GM12878 (cell line): ENCODE data around the gene MYCBP2. TPM values are rescaled to one million over a fixed set of nuclear protein-coding genes. Genes with fewer than 3 reads are reported as not detected.

Experiments used
- BCL3 ChIP-seq: IDR thresholded peaks from 2 replicates; pipeline ENCODE4 v1.6.1; 2011; ENCODE audit warnings: borderline replicate concordance, low read depth, mild to moderate bottlenecking, moderate library complexity, low read length; ENCODE audit not compliant: insufficient read depth, poor library complexity, severe bottlenecking
- BRCA1 ChIP-seq: IDR thresholded peaks from 2 replicates; pipeline ENCODE4 v1.6.1; 2011; ENCODE audit warnings: low read depth, low read length, improper control_type of control experiment
- CBFB ChIP-seq: IDR thresholded peaks from 2 replicates; pipeline ENCODE4 v1.6.1; 2016; ENCODE audit warnings: antibody characterized with exemption, low read depth
- CREB1 ChIP-seq: IDR thresholded peaks from 2 replicates; pipeline ENCODE4 v1.6.1; 2012; ENCODE audit warnings: low read depth, mild to moderate bottlenecking, inconsistent platforms
- EGR1 ChIP-seq, 2 experiments: IDR thresholded peaks; 1 replicate in 1 of 2; 2 replicates in 1 of 2; pipeline ENCODE4 v1.6.1; 2011 to 2012; ENCODE audit warnings: low read depth in 2 of 2, low read length in 2 of 2, borderline replicate concordance in 1 of 2, mild to moderate bottlenecking in 1 of 2, moderate library complexity in 1 of 2
- FOXK2 ChIP-seq: fragments of 450-650 bp; IDR thresholded peaks from 2 replicates; pipeline ENCODE4 v1.6.1; 2017; ENCODE audit warnings: mild to moderate bottlenecking, moderate library complexity
- HCFC1 ChIP-seq: fragments of 150-350 bp; IDR thresholded peaks from 2 replicates; pipeline ENCODE4 v1.6.1; 2014; ENCODE audit warnings: low read length
- JUND ChIP-seq: IDR thresholded peaks from 2 replicates; pipeline ENCODE4 v1.6.1; 2012; ENCODE audit warnings: low read depth, mild to moderate bottlenecking, low read length, improper control_type of control experiment, moderate library complexity
- MEF2B ChIP-seq: fragments of 450-650 bp; IDR thresholded peaks from 2 replicates; pipeline ENCODE4 v1.6.1; 2018; ENCODE audit warnings: mild to moderate bottlenecking, moderate library complexity; ENCODE audit not compliant: partially characterized antibody, poor library complexity, severe bottlenecking
- MYB ChIP-seq: fragments of 150-350 bp; IDR thresholded peaks from 2 replicates; pipeline ENCODE4 v1.6.1; 2014; ENCODE audit warnings: mild to moderate bottlenecking, low read depth, low read length, borderline replicate concordance
- NFYA ChIP-seq: IDR thresholded peaks from 2 replicates; pipeline ENCODE4 v1.6.1; 2011; ENCODE audit warnings: low read depth, mild to moderate bottlenecking, low read length, improper control_type of control experiment, borderline replicate concordance
- RUNX3 ChIP-seq: IDR thresholded peaks from 2 replicates; pipeline ENCODE4 v1.6.1; 2012; ENCODE audit warnings: low read length, inconsistent platforms
- SRF ChIP-seq, 2 experiments: IDR thresholded peaks; 2 replicates each; pipeline ENCODE4 v1.6.1; 2011; ENCODE audit warnings: low read depth in 2 of 2, low read length in 2 of 2, mild to moderate bottlenecking in 1 of 2, moderate library complexity in 1 of 2
- STAT1 ChIP-seq: fragments of 450-650 bp; conservative IDR thresholded peaks from 2 replicates; pipeline ENCODE4 v1.6.1; 2014; ENCODE audit warnings: antibody characterized with exemption, mild to moderate bottlenecking
- STAT3 ChIP-seq: IDR thresholded peaks from 2 replicates; pipeline ENCODE4 v1.6.1; 2011; ENCODE audit warnings: low read depth, low read length, improper control_type of control experiment
- TCF12 ChIP-seq: IDR thresholded peaks from 2 replicates; pipeline ENCODE4 v1.6.1; 2011; ENCODE audit warnings: low read depth, mild to moderate bottlenecking, low read length
- TCF3 ChIP-seq: IDR thresholded peaks from 2 replicates; pipeline ENCODE4 v1.6.1; 2012; ENCODE audit warnings: low read depth, mild to moderate bottlenecking, low read length, borderline replicate concordance; ENCODE audit not compliant: insufficient read depth
- ZNF207 ChIP-seq: fragments of 450-650 bp; IDR thresholded peaks from 2 replicates; pipeline ENCODE4 v1.6.1; 2014; ENCODE audit warnings: antibody characterized with exemption, mild to moderate bottlenecking, borderline replicate concordance
- ZNF24 ChIP-seq: fragments of 450-650 bp; IDR thresholded peaks from 2 replicates; pipeline ENCODE4 v1.6.1; 2017; ENCODE audit warnings: antibody characterized with exemption, mild to moderate bottlenecking
- polyA plus RNA-seq, 11 experiments: library from polyadenylated mRNA; depleted of rRNA in 4 of 11; unstranded in 6 of 11; stranded (reverse) in 5 of 11; fragments of >200 nt; fragmentation: Nextera tagmentation in 4 of 11; fragmentation: Illumina TruSeq in 1 of 11; extraction: Ambion mirVana in 4 of 11; extraction: Trizol in 1 of 11; gene quantifications; 1 replicate in 1 of 11; 2 replicates in 10 of 11; pipeline versions ENCODE4 v1.2.1 to v1.2.3, GENCODE V29; 2011 to 2016; ENCODE audit warnings: inconsistent platforms in 2 of 11, missing spikeins in 2 of 11, low read depth in 1 of 11
- total RNA-seq, 4 experiments: library from RNA; depleted of rRNA in 3 of 4; stranded (reverse); fragments of >200 nt in 3 of 4; fragmentation: Illumina TruSeq in 1 of 4; extraction: Trizol in 1 of 4; gene quantifications; 2 replicates each; pipeline versions ENCODE4 v1.2.1 to v1.2.3, GENCODE V29; 2013 to 2021
- TF ChIP-seq, protein P1 (sequence below): fragments of 450-650 bp; IDR thresholded peaks from 2 replicates; pipeline ENCODE4 v1.6.1; 2017; ENCODE audit warnings: borderline replicate concordance
- TF ChIP-seq, protein P2 (sequence below): fragments of 150-350 bp; IDR thresholded peaks from 2 replicates; pipeline ENCODE4 v1.6.1; 2016; ENCODE audit warnings: low read depth, low read length
- TF ChIP-seq, protein P3 (sequence below): fragments of 450-650 bp; IDR thresholded peaks from 2 replicates; pipeline ENCODE4 v1.6.1; 2016; ENCODE audit warnings: mild to moderate bottlenecking

The MYCBP2 gene
- total and polyA plus RNA-seq, 10 of the 15 experiments (the other 5 are each of a cell fraction or from before 2014, with no cell fraction given), result 51.9 to 152 (median 98.2) TPM

DNA sequence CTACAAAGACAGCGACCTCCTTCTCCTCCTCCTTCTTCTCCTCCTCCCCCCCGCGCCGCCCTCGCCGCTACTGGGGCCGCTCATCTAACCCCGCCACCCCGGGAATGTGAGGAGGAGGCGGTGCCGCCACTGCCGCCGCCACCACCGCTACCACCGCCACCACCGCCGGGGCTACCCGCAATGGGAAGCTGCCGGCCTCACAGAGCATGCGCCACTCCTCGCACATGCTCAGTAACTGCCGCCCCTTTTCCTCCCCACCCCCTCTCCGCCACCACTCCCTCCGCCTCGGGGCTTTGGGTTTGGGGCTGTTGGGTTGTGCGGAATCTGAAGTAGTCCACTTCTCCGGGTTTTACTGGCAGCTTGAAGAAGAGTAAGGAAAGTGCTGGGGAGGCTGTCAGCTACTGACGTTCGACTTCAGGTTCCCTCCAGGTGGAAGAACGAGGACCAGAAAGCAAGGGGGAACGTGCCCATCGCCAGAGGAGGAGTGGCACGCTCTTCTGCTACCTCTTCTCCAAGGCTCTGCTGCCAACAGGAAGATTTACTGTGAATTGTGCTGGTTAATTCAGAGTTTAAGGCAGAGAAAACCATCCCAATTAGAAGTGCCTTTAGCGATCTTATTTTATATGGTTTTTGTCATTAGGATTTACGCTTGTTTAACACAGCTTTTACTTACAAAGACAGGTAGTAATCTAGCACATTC is at the start of gene MYCBP2 (continued):
- TF ChIP-seq SRF (IDR thresholded peaks at IDR 0.05; ENCODE audit: low read depth in 2 of 2, low read length in 2 of 2), result 0 out of 4 replicates have a peak, but pooled peaks of 1 of the 2 experiments have one; percentile 61
- TF ChIP-seq, protein P1, sequence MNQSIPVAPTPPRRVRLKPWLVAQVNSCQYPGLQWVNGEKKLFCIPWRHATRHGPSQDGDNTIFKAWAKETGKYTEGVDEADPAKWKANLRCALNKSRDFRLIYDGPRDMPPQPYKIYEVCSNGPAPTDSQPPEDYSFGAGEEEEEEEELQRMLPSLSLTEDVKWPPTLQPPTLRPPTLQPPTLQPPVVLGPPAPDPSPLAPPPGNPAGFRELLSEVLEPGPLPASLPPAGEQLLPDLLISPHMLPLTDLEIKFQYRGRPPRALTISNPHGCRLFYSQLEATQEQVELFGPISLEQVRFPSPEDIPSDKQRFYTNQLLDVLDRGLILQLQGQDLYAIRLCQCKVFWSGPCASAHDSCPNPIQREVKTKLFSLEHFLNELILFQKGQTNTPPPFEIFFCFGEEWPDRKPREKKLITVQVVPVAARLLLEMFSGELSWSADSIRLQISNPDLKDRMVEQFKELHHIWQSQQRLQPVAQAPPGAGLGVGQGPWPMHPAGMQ, result peak; percentile 84
- no peak for TF ChIP-seq RUNX3
- no peak for TF ChIP-seq FOXK2
- no peak for TF ChIP-seq CREB1
- TF ChIP-seq MEF2B, result peak; percentile 18
- no peak for TF ChIP-seq STAT1
- TF ChIP-seq TCF12, result peak; percentile 74; the same call in 1 of the 2 replicates
- TF ChIP-seq, protein P2, sequence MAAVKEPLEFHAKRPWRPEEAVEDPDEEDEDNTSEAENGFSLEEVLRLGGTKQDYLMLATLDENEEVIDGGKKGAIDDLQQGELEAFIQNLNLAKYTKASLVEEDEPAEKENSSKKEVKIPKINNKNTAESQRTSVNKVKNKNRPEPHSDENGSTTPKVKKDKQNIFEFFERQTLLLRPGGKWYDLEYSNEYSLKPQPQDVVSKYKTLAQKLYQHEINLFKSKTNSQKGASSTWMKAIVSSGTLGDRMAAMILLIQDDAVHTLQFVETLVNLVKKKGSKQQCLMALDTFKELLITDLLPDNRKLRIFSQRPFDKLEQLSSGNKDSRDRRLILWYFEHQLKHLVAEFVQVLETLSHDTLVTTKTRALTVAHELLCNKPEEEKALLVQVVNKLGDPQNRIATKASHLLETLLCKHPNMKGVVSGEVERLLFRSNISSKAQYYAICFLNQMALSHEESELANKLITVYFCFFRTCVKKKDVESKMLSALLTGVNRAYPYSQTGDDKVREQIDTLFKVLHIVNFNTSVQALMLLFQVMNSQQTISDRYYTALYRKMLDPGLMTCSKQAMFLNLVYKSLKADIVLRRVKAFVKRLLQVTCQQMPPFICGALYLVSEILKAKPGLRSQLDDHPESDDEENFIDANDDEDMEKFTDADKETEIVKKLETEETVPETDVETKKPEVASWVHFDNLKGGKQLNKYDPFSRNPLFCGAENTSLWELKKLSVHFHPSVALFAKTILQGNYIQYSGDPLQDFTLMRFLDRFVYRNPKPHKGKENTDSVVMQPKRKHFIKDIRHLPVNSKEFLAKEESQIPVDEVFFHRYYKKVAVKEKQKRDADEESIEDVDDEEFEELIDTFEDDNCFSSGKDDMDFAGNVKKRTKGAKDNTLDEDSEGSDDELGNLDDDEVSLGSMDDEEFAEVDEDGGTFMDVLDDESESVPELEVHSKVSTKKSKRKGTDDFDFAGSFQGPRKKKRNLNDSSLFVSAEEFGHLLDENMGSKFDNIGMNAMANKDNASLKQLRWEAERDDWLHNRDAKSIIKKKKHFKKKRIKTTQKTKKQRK, result no peak
- peak; percentile 36 for TF ChIP-seq BCL3
- no peak for TF ChIP-seq ZNF207
- TF ChIP-seq, protein P3, sequence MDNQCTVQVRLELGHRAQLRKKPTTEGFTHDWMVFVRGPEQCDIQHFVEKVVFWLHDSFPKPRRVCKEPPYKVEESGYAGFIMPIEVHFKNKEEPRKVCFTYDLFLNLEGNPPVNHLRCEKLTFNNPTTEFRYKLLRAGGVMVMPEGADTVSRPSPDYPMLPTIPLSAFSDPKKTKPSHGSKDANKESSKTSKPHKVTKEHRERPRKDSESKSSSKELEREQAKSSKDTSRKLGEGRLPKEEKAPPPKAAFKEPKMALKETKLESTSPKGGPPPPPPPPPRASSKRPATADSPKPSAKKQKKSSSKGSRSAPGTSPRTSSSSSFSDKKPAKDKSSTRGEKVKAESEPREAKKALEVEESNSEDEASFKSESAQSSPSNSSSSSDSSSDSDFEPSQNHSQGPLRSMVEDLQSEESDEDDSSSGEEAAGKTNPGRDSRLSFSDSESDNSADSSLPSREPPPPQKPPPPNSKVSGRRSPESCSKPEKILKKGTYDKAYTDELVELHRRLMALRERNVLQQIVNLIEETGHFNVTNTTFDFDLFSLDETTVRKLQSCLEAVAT, result peak; percentile 58
- no peak; the same call in 1 of the 2 replicates for TF ChIP-seq JUND
- TF ChIP-seq ZNF24, result peak; percentile 83
- TF ChIP-seq HCFC1, result peak; percentile 61
- no peak for TF ChIP-seq MYB
- peak; percentile 78 for TF ChIP-seq CBFB
- TF ChIP-seq EGR1 (IDR thresholded peaks at IDR 0.05; ENCODE audit: borderline replicate concordance in 1 of 2, low read depth in 2 of 2, low read length in 2 of 2), result peak in 1 of 2 experiments; percentile 73; a peak in 2 of 3 replicates
- TF ChIP-seq BRCA1, result no peak
- TF ChIP-seq TCF3, result no peak
- TF ChIP-seq NFYA, result no peak
- peak; percentile 80; the same call in 1 of the 2 replicates for TF ChIP-seq STAT3
